Activated CD8-positive, alpha-beta T cell treated with anti-CD3 and anti-CD28 coated beads, Interleukin-2, amount 10 ng/mL, durations not matched to agents 7 days and 5 days (primary cell): ENCODE results near the gene TAF15. TPM values are rescaled to one million over a fixed set of nuclear protein-coding genes. Genes with fewer than 3 reads are reported as not detected.

ENCODE experiments used
- ATAC-seq: fragments of 150-1000 bp; cut with Tn5 transposase; one replicate; pipeline ENCODE4 v1.10.0; 2021; ENCODE audit warnings: moderate library complexity
- CTCF ChIA-PET: fragments of 350-600 bp; sonication (Branson Sonifier 250); formaldehyde crosslinking; loops from one replicate; lab custom pipeline; 2021; ENCODE audit warnings: antibody characterized with exemption; lab: Charles Lee
- POLR2A ChIA-PET: fragments of 350-600 bp; sonication (Branson Sonifier 250); formaldehyde crosslinking; loops from one replicate; lab custom pipeline; 2021; ENCODE audit warnings: antibody characterized with exemption; lab: Charles Lee
- DNase-seq: peaks from one replicate; pipeline ENCODE4 v3.0.0-alpha.2; 2020
- H3K27ac Mint-ChIP-seq: one replicate; pipeline ENCODE4 v1.8.0; 2021; ENCODE audit warnings: mild to moderate bottlenecking, mixed read lengths
- H3K27me3 Mint-ChIP-seq: one replicate; pipeline ENCODE4 v1.8.0; 2021; ENCODE audit warnings: low read depth, mixed read lengths
- H3K36me3 Mint-ChIP-seq: one replicate; pipeline ENCODE4 v1.8.0; 2021; ENCODE audit warnings: low read depth, mixed read lengths
- H3K4me1 Mint-ChIP-seq: one replicate; pipeline ENCODE4 v1.8.0; 2021; ENCODE audit warnings: low read depth, mixed read lengths
- H3K4me3 Mint-ChIP-seq: one replicate; pipeline ENCODE4 v1.8.0; 2021; ENCODE audit warnings: mild to moderate bottlenecking, mixed read lengths
- H3K9me3 Mint-ChIP-seq: one replicate; pipeline ENCODE4 v1.8.0; 2022; ENCODE audit warnings: mixed read lengths; ENCODE audit not compliant: insufficient read depth
- total RNA-seq, 2 experiments: library from RNA; stranded (reverse); gene quantifications; one replicate each; pipeline ENCODE4 v1.2.3, GENCODE V29; 2021

Gene TAF15
- total RNA-seq, 2 experiments from 2014 or later, result 336 to 341 TPM

GRCh38 chr17:35788477-35789368, 20.6 kb upstream of the TAF15 start:
- no peaks in the 10 kb centered on the region for H3K9me3 Mint-ChIP-seq
- DNase-seq, result no peak
- H3K27me3 Mint-ChIP-seq, result peaks cover 24% of the 10 kb centered on the region
- ATAC-seq, result no peak
- H3K27ac Mint-ChIP-seq, result no peak overlapping the region
- H3K4me1 Mint-ChIP-seq, result peaks cover 7% of the 10 kb centered on the region
- ChIA-PET CTCF (interaction anchor here (0.7 to 6.6 kb wide), 5 partner anchors 11 to 42 kb away, joined by 3 to 56 read pairs (median 5); no protein-coding TSS in a partner anchor), POLR2A (no interaction called here)
- H3K4me3 Mint-ChIP-seq, result no peak overlapping the region
- H3K36me3 Mint-ChIP-seq, result no peaks in the 10 kb centered on the region

- H3K9me3 Mint-ChIP-seq, result no peaks in the 10 kb centered on the region
- no peak overlapping the region for H3K27ac Mint-ChIP-seq
- ATAC-seq (no peak), DNase-seq (no peak)
- H3K4me1 Mint-ChIP-seq, result peaks cover 17% of the 10 kb centered on the region
- POLR2A ChIA-PET, result no interaction called here
- CTCF ChIA-PET, result interaction anchor here (1.9 kb wide), 1 partner anchor 18 kb away, joined by 8 read pairs; the partner anchor contains the start of gene TAF15
- no peaks in the 10 kb centered on the region for H3K36me3 Mint-ChIP-seq
- H3K4me3 Mint-ChIP-seq, result no peak overlapping the region
- peaks cover 37% of the 10 kb centered on the region for H3K27me3 Mint-ChIP-seq
Measured at GRCh38 chr17:35790841-35791240, 18.4 kb upstream of the TAF15 start.

- Mint-ChIP-seq H3K9me3 (no peaks in the 10 kb centered on the region), H3K4me1 (peaks cover 22% of the 10 kb centered on the region), H3K27me3 (peaks cover 44% of the 10 kb centered on the region), H3K4me3 (no peak overlapping the region), H3K27ac (no peak overlapping the region), H3K36me3 (no peaks in the 10 kb centered on the region)
- DNase-seq (no peak), ATAC-seq (no peak)
- ChIA-PET CTCF (interaction anchor here (1.4 to 5.7 kb wide), 4 partner anchors 9 to 28 kb away, joined by 4 to 64 read pairs (median 10); partner anchors contain the start of gene TAF15), POLR2A (no interaction called here)
Measured at GRCh38 chr17:35791681-35792350, 17.5 kb upstream of the TAF15 start.

GRCh38 chr17:35793257-35793656, 16.0 kb upstream of the TAF15 start:
- Mint-ChIP-seq H3K4me1 (peaks cover 22% of the 10 kb centered on the region), H3K4me3 (no peak overlapping the region)

GRCh38 chr17:35795007-35795870, 14.0 kb upstream of the TAF15 start, which contains the start of gene MMP28:
TSS of gene MMP28 (minus strand) at chr17:35795641. CDS start at chr17:35795377, 264 bp downstream.
- DNase-seq (peak; percentile 53), ATAC-seq (peak; percentile 88)
- ChIA-PET CTCF (interaction anchor here (1.2 to 5.7 kb wide), 8 partner anchors 10 to 182 kb away, joined by 4 to 64 read pairs (median 7); partner anchors contain the start of gene TAF15), POLR2A (interaction anchor here (0.7 to 1.0 kb wide), 2 partner anchors 14 to 26 kb away, joined by 3 to 5 read pairs; partner anchors contain the start of gene TAF15)
- no peak within 1 kb of the TSS for H3K27ac Mint-ChIP-seq
- H3K4me3 Mint-ChIP-seq, result peak within 1 kb of the TSS; percentile 75
- H3K4me1 Mint-ChIP-seq, result peaks cover 15% of the 10 kb centered on the region
- no peaks in the 10 kb centered on the region for H3K36me3 Mint-ChIP-seq
- peaks cover 53% of the 10 kb centered on the region for H3K27me3 Mint-ChIP-seq
- no peaks in the 10 kb centered on the region for H3K9me3 Mint-ChIP-seq

More at GRCh38 chr17:35793257-35793656, 16.0 kb upstream of the TAF15 start:
- DNase-seq, result no peak
- no peaks in the 10 kb centered on the region for H3K36me3 Mint-ChIP-seq
- no peak for ATAC-seq
- ChIA-PET CTCF (interaction anchor here (1.4 to 5.7 kb wide), 4 partner anchors 11 to 29 kb away, joined by 4 to 64 read pairs (median 20); partner anchors contain the start of gene TAF15), POLR2A (interaction anchor here (1.5 kb wide), 1 partner anchor 15 kb away, joined by 5 read pairs; no protein-coding TSS in a partner anchor)
- H3K27me3 Mint-ChIP-seq, result peaks cover 54% of the 10 kb centered on the region
- H3K27ac Mint-ChIP-seq, result no peak overlapping the region
- no peaks in the 10 kb centered on the region for H3K9me3 Mint-ChIP-seq

GRCh38 chr17:35795871-35796265, 13.4 kb upstream of the TAF15 start:
- ChIA-PET CTCF (interaction anchor here (1.2 to 5.7 kb wide), 6 partner anchors 9 to 183 kb away, joined by 4 to 64 read pairs (median 7); partner anchors contain the start of gene TAF15), POLR2A (interaction anchor here (1.0 kb wide), 1 partner anchor 13 kb away, joined by 5 read pairs; the partner anchor contains the start of gene TAF15)
- H3K36me3 Mint-ChIP-seq, result no peaks in the 10 kb centered on the region
- no peaks in the 10 kb centered on the region for H3K9me3 Mint-ChIP-seq
- peaks cover 53% of the 10 kb centered on the region for H3K27me3 Mint-ChIP-seq
- DNase-seq (no peak), ATAC-seq (no peak)
- H3K4me3 Mint-ChIP-seq, result peak overlapping the region; percentile 75
- no peak overlapping the region for H3K27ac Mint-ChIP-seq
- peaks cover 21% of the 10 kb centered on the region for H3K4me1 Mint-ChIP-seq

GRCh38 chr17:35796942-35797341, 12.3 kb upstream of the TAF15 start:
- ChIA-PET CTCF (interaction anchor here (1.0 to 5.7 kb wide), 6 partner anchors 8 to 33 kb away, joined by 3 to 64 read pairs (median 7); partner anchors contain the start of gene TAF15), POLR2A (interaction anchor here (0.6 to 1.2 kb wide), 3 partner anchors 8 to 27 kb away, joined by 3 to 8 read pairs (median 4); partner anchors contain the start of gene TAF15)
- DNase-seq, result no peak
- peaks cover 32% of the 10 kb centered on the region for H3K4me1 Mint-ChIP-seq
- H3K9me3 Mint-ChIP-seq, result no peaks in the 10 kb centered on the region
- no peak for ATAC-seq
- no peak overlapping the region for H3K4me3 Mint-ChIP-seq
- H3K27me3 Mint-ChIP-seq, result peaks cover 53% of the 10 kb centered on the region
- H3K27ac Mint-ChIP-seq, result no peak overlapping the region
- H3K36me3 Mint-ChIP-seq, result no peaks in the 10 kb centered on the region

GRCh38 chr17:35797370-35797769, 11.9 kb upstream of the TAF15 start:
- Mint-ChIP-seq H3K9me3 (no peaks in the 10 kb centered on the region), H3K27ac (no peak overlapping the region), H3K27me3 (peaks cover 49% of the 10 kb centered on the region), H3K4me1 (peaks cover 34% of the 10 kb centered on the region), H3K36me3 (no peaks in the 10 kb centered on the region), H3K4me3 (no peak overlapping the region)
- no peak for DNase-seq
- ChIA-PET POLR2A (interaction anchor here (1.2 kb wide), 1 partner anchor 11 kb away, joined by 8 read pairs; the partner anchor contains the start of gene TAF15), CTCF (interaction anchor here (1.0 to 5.7 kb wide), 4 partner anchors 8 to 33 kb away, joined by 3 to 64 read pairs (median 18); partner anchors contain the start of gene TAF15)
- ATAC-seq, result no peak

- ChIA-PET POLR2A (no interaction called here), CTCF (interaction anchor here (4.8 kb wide), 1 partner anchor 34 kb away, joined by 58 read pairs; no protein-coding TSS in a partner anchor)
- peaks cover 45% of the 10 kb centered on the region for H3K27me3 Mint-ChIP-seq
- peaks cover 34% of the 10 kb centered on the region for H3K4me1 Mint-ChIP-seq
- H3K27ac Mint-ChIP-seq, result no peak overlapping the region
- ATAC-seq, result no peak
- H3K36me3 Mint-ChIP-seq, result no peaks in the 10 kb centered on the region
- DNase-seq, result no peak
- no peak overlapping the region for H3K4me3 Mint-ChIP-seq
- no peaks in the 10 kb centered on the region for H3K9me3 Mint-ChIP-seq
Measured at GRCh38 chr17:35797918-35798317, 11.4 kb upstream of the TAF15 start.

GRCh38 chr17:35799942-35800341, 9.3 kb upstream of the TAF15 start:
- Mint-ChIP-seq H3K9me3 (no peaks in the 10 kb centered on the region), H3K4me3 (no peak overlapping the region), H3K27me3 (peaks cover 30% of the 10 kb centered on the region), H3K4me1 (peaks cover 35% of the 10 kb centered on the region), H3K36me3 (no peaks in the 10 kb centered on the region), H3K27ac (no peak overlapping the region)
- no peak for ATAC-seq
- ChIA-PET POLR2A (interaction anchor here (0.9 kb wide), 1 partner anchor 10 kb away, joined by 6 read pairs; the partner anchor contains the start of gene TAF15), CTCF (interaction anchor here (1.4 to 4.8 kb wide), 3 partner anchors 9 to 36 kb away, joined by 5 to 58 read pairs (median 8); partner anchors contain the start of gene TAF15)
- no peak for DNase-seq
